Endothelial cell of umbilical vein (primary cell): ENCODE measurements around the gene ADIPOR2.

Experiments used
- CTCF ChIP-seq, 2 donors: IDR thresholded peaks; 1 replicate in 1 of 2; 2 replicates in 1 of 2; pipeline ENCODE4 v1.5.1; 2011; ENCODE audit warnings: low read length in 2 of 2, mild to moderate bottlenecking in 2 of 2, moderate library complexity in 2 of 2, control low read depth in 1 of 2, inconsistent platforms in 1 of 2, low read depth in 1 of 2; ENCODE audit not compliant: insufficient read depth in 1 of 2; ENCODE audit errors: extremely low read depth in 1 of 2
- EZH2 ChIP-seq: IDR thresholded peaks from 2 replicates; pipeline ENCODE4 v1.6.1; 2012; ENCODE audit warnings: borderline replicate concordance, low read depth, mild to moderate bottlenecking, moderate library complexity, low read length, inconsistent platforms; ENCODE audit not compliant: severe bottlenecking
- GATA2 ChIP-seq: IDR thresholded peaks from 2 replicates; pipeline ENCODE4 v1.7.0; 2011; ENCODE audit warnings: low read depth, mild to moderate bottlenecking, moderate library complexity, mixed read lengths, low read length; ENCODE audit not compliant: insufficient read length, insufficient read depth
- POLR2A ChIP-seq: IDR thresholded peaks from 2 replicates; pipeline ENCODE4 v1.6.1; 2012; ENCODE audit warnings: low read depth, mild to moderate bottlenecking, control low read depth, low read length

DNA sequence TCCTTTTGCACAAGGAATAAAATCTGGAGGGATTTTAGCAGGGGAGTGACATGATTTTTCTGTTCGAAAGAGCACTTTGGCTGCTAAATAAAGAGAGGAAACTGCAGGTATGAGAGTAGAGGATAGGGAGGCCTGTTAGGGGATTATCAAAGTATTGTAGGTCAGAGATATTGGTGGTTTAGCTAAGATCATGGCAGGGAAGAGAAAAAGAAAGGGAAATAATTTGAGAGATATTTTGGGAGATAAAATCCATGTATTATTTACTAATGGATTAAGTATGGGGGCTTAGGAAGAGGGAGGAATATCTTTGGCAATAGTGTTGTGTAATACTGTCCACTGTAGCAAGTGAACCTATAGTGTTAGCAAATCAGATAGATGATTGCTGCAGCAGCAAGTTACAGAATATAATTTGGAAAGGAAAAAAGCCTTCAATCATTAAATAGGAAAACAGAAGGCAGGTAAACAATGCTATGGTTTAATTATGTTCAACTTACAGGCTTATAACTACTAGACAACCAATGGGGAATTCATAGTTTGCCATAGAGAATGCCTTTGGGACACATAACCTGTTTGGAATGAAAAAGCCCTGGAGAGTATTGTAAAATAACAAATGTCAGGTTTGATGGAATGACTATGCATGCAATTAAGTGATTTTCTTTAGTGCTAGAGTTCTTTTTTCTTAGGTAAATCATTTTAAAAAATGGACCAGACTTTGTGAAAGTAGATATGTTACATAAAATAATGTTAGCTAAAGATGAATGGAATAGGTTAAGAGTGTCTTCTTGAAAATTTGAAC lies 50.5 kb downstream of the ADIPOR2 start:
- TF ChIP-seq POLR2A = no peak
- no peak for TF ChIP-seq CTCF (IDR thresholded peaks at IDR 0.05; ENCODE audit: extremely low read depth in 1 of 2, insufficient read depth in 1 of 2, low read depth in 1 of 2, low read length in 2 of 2)
- TF ChIP-seq EZH2 = no peak
- no peak for TF ChIP-seq GATA2
